Occipital lobe (tissue), 2 donors: ENCODE results near the gene TMPRSS12. TPM values are rescaled to one million over a fixed set of nuclear protein-coding genes. Genes with fewer than 3 reads are reported as not detected.
"Not testable (repeated sequence)": the region's sequence is repeated elsewhere in the genome, so short reads cannot be mapped to it uniquely, and the experiment has no call there.

Experiments
- DNase-seq: peaks from one replicate; lab custom pipeline; 2025; lab: John Stamatoyannopoulos, UW
- total RNA-seq: library from RNA; depleted of rRNA; stranded (reverse); fragments of >200 nt; gene quantifications from one replicate; pipeline ENCODE4 v1.2.3, GENCODE V29; 2014

The TMPRSS12 gene
- total RNA-seq, 1 donor from 2014 or later = not detected

- not testable (repeated sequence) for DNase-seq
Measured at GRCh38 chr12:50855679-50856078, 13.0 kb downstream of the TMPRSS12 start.

GRCh38 chr12:50859621-50860310, 17.0 kb downstream of the TMPRSS12 start:
- DNase-seq = no peak

GRCh38 chr12:50862316-50862715, 19.6 kb downstream of the TMPRSS12 start:
- no peak for DNase-seq

DNA sequence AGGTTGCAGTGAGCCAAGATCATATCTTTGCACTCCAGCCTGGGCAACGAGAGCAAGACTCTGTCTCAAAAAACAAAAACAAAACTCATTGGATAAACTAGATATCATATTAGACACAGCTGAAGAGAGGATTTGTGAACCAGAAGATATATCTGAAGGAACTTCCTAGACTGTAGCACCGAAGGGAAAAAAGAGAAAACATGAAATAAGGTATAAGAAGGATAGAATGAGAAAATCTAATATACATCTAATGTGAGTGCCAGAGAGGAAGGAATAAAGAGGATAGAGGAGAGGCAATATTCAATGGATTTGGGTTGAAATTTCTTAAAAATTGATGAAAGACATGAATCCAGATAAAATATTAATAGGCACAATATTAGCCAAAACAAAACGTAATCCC, 22.5 kb downstream of the TMPRSS12 start:
- no peak for DNase-seq

DNA sequence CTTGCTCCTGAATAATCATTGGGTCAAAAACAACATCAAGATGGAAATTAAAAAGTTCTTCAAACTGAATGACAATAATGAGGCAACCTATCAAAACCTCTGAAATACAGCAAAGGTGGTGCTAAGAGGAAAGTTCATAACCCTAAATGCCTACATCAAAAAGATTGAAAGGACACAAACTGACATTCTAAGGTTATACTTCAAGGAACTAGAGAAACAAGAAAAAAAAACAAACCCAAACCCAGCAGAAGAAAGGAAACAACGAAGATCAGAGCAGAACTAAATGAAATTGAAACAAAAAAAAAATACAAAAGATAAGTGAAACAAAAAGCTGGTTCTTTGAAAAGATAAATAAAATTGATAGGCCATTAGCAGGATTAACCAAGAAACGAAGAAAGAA, 26.2 kb downstream of the TMPRSS12 start:
- not testable (repeated sequence) for DNase-seq

DNA sequence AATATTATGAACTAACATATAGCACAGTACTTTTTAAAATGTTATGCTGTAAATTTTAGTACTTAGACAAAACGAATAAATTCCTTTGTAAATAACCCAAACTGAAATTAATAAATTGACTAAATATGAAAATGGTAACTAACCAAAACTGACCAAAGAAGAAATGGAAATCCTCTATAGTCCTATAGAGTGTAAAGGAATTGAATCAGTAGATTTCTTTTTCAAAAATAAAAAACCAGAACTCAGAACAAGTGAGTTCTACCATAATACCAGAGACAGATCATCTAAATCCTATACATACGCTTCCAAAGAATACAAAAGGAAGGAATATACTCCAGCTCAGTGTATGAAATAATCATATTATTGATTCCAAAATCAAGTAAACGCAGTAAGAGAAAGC, 39.8 kb downstream of the TMPRSS12 start:
- no peak for DNase-seq

GRCh38 chr12:50887191-50887590, 44.5 kb downstream of the TMPRSS12 start:
- DNase-seq = no peak

DNA sequence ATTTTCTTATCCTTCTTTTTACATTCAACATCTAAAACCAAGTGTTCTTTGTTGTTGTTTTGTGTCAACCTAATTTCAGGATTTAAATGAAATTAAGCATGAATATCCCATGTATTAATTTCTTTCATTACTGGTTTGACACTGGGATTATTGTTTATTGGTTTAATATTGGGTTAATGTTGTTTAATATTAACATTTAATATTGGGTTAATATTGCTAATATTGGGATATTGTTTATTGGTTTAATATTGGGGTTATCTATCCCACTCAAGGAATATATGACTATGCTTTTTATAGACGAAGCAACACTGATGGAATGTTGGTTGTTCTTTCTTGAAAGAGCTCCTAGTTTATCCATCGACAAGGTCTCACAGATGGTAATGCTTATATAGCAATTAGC, 45.9 kb downstream of the TMPRSS12 start:
- no peak for DNase-seq

- DNase-seq = no peak
Measured at GRCh38 chr12:50894241-50894640, 51.5 kb downstream of the TMPRSS12 start.

DNA sequence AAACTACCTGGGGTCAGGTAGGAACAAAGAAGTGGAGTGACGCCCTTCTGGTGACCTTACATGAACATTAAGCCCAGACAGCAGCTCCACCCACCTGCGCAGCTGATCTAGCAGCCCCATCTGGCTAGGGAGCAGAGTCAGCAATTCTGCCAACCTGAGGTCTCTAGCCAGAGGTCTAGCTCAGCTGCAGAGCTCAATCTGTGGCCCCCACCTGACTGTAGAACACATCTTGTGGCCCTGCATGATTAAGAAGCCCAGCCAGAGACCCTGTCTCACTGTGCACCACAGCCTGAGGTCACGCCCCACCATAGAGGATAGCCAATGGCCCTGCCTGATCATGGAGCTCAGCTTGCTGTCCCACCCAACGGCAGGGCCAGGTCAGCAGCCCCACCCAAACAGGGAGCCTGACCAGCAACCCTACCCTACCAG, 59.0 kb downstream of the TMPRSS12 start:
- no peak for DNase-seq

GRCh38 chr12:50908479-50908878, 65.8 kb downstream of the TMPRSS12 start:
- not testable (repeated sequence) for DNase-seq

- not testable (repeated sequence) for DNase-seq
Measured at GRCh38 chr12:50912361-50912760, 69.6 kb downstream of the TMPRSS12 start.

DNA sequence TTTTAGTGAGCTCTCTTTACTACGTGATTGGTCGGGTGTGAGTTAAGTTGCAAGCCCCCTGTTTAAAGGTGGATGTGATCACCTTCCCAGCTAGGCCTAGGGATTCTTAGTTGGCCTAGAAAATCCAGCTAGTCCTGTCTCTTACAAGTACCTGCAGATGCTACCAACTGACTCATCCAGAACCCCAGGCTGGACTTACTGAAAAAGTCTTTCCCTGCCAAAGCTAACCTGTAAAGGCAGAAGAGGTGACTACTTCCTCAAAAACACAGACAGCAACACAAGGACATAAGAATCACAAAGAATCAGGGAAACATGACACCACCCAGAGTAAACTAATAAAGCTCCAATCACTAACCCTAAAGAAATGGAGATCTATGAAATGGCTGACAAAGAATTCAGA, 70.5 kb downstream of the TMPRSS12 start:
- DNase-seq = no peak

GRCh38 chr12:50914872-50915484, 72.3 kb downstream of the TMPRSS12 start:
- DNase-seq = no peak

DNA sequence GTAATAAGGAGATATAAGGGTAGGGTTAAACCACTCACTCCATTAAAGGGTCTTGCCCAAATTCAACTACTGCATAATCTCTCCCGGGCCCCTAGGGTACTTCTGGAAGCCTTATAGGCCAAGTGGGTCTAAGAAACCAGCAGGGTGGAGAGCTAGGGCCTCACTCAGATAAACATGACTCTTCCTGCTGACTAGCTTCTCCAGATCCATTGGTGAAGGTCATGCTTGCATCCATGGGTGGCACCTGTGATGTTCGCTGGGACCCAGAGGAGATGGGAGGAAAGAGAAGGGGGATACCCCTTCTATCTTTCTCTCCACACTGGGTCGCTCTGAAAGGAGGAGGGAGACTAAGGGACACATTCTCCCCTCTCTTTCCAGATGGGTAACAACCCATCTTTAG, 73.6 kb downstream of the TMPRSS12 start:
- DNase-seq = no peak

DNA sequence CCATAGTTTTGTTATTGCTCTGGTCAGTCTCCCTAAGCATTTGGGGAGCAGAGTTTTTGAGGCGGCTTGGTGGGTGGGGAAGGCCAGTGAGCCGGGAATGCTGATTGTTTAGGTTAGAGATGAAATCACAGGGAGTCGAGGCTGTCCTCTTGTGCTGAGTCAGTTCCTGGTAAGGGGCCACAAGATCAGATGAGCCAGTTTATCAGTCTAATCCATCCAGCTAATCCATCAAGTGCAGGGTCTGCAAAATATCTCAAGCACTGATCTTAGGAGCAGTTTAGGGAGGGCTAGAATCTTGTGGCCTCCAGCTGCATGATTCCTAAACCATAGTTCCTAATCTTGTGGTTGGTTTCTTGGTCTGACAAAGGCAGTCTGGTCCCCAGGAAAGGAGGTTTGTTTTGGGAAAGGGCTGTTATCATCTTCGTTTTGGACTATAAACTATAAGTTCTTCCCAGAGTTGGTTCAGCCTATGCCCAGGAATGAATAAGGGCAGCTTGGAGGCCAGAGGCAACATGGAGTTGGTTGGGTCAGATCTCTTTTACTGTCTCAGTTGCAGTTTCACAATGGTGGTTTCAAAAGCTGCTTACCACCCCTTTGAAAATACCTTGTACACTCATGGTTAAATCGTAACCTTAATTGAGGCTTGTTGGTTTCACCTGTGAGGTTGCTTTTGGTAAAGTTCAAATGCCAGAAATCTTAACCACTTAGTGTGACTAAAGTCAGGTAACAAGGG, 76.0 kb downstream of the TMPRSS12 start:
- DNase-seq = no peak

- DNase-seq = no peak
Measured at GRCh38 chr12:50922820-50923219, 80.1 kb downstream of the TMPRSS12 start.

DNA sequence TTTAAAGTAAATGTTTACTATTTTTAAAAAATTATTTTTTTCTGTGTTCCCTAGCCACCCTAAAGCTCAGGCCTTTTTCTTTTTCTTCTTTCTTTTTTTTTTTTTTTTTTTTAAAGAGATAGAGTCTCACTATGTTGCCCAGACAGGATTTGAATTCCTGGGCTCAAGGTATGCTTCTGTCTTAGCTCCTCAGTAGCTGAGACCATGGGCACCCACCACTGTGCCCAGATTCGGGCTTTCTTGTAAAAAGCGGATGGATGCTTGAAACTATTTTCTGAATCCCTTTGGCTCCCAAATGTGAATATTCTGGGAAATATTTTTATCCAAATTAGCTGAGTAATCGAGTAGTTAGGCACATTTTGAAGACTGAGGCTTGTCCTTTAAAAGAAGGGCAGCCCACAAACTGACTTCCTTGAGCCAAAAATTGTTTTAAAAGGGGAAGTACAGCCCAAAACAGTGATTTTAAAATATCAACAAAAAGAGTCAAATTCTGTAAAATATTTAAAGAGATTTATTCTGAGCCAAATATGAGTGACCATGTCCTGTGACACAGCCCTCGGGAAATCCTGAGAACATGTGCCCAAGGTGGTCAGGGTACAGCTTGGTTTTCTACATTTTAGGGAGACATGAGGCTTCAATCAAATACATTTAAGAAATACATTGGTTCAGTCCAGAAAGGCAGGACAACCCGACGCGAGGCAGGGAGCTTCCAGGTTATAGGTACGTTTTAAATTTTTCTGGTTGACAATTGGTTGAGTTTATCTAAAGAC, 80.8 kb downstream of the TMPRSS12 start:
- DNase-seq = no peak

- no peak for DNase-seq
Measured at GRCh38 chr12:50924131-50924438, 81.4 kb downstream of the TMPRSS12 start.

DNA sequence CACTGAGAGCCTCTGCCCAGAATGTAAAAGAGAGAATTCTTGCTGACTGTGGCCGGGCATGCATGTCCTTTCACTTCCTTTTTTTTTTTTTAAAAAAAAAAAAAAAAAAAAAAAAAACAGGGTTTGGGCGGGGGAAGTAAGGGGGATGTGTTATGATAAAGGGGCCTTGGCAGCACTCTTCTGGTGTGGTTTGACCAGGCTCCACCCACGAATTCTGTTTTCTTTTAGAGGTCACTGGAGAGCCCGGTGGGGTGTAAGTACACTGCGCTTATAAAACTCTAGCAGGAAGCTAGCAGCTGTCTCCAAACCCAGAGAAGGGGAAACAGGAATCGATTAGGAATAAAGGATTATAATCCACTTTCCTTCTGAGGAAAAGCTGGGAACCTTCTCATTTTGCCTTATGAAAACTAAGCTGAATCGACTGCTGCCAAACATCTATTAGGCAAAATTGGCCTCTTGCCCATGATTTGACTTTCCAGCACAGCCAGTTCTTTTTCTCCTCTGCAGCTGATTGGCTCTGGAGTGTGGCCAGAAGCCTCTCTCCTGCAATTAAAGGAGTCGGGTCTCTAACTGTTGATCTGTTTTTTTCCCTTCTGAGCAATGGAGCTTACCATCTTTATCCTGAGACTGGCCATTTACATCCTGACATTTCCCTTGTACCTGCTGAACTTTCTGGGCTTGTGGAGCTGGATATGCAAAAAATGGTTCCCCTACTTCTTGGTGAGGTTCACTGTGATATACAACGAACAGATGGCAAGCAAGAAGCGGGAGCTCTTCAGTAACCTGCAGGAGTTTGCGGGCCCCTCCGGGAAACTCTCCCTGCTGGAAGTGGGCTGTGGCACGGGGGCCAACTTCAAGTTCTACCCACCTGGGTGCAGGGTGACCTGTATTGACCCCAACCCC, 82.0 kb downstream of the TMPRSS12 start:
- DNase-seq = peak; percentile 72

GRCh38 chr12:50925342-50925651, 82.6 kb downstream of the TMPRSS12 start:
- DNase-seq = no peak
